ENCODE results near the gene CHCHD3. TPM values are rescaled to one million over a fixed set of nuclear protein-coding genes. Genes with fewer than 3 reads are reported as not detected.
"Not testable (repeated sequence)": the region's sequence is repeated elsewhere in the genome, so short reads cannot be mapped to it uniquely, and the experiment has no call there.

CHCHD3 gene
- polyA plus RNA-seq, 5 donors = 50.0 to 61.4 (median 50.9) TPM

- no peak for DNase-seq
These were observed 117.0 kb downstream of the CHCHD3 start for GRCh38 chr7:132964876-132965275.

DNA sequence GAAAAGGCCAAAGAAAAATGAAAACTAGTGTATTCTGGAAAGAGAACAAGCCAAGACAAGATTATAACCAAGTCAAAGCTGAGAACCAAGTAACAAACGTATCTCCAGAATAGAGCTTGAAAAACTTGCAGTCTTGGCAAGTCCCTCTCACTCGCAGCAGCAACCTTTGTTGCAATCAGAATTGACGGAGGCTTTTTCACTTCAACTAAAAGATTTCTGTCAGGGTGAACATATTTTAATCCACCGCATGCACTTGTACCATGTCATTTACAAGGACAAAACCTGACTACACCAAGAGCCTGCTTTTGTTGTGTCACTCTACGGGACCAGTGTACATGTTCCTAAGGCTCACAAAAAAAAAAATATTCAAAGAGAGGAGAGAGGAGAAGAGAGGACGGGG is 122.0 kb downstream of the CHCHD3 start:
- DNase-seq = no peak

GRCh38 chr7:132956556-132956955 is 125.3 kb downstream of the CHCHD3 start:
- DNase-seq = no peak

- DNase-seq = no peak
These were observed 128.4 kb downstream of the CHCHD3 start for GRCh38 chr7:132953468-132953867.

GRCh38 chr7:132950725-132951124 is 131.2 kb downstream of the CHCHD3 start:
- no peak for DNase-seq

- DNase-seq = no peak
These were observed 134.9 kb downstream of the CHCHD3 start for GRCh38 chr7:132947011-132947410.

- no peak for DNase-seq
These were observed 137.1 kb downstream of the CHCHD3 start for GRCh38 chr7:132944774-132945173.

GRCh38 chr7:132943645-132944044 is 138.2 kb downstream of the CHCHD3 start:
- no peak for DNase-seq

DNA sequence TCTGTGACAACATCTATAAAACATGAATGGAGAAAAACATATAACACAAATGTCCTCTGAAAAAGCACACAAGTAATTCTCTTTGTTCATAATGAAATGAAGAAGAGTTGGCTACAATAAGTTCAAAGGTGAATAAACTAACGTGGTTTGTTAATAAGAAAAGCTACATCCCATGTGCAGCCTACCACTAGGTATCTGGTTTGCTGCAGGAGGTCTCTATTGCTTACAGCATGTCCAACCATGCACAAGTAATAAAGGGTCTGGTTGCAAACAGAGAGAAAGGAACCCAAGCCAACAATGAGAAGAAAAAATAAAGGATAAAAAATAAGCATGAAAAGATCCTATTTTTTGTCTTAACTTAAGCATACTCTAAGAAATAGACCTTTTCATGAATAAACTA is 139.2 kb downstream of the CHCHD3 start:
- DNase-seq = no peak

GRCh38 chr7:132941905-132942304 is 140.0 kb downstream of the CHCHD3 start:
- DNase-seq = no peak

GRCh38 chr7:132941428-132941827 is 140.5 kb downstream of the CHCHD3 start:
- DNase-seq = no peak

GRCh38 chr7:132940084-132940483 is 141.8 kb downstream of the CHCHD3 start:
- DNase-seq = no peak

GRCh38 chr7:132939495-132939894 is 142.4 kb downstream of the CHCHD3 start:
- no peak for DNase-seq

- no peak for DNase-seq
These were observed 144.6 kb downstream of the CHCHD3 start for GRCh38 chr7:132937286-132937685.

DNA sequence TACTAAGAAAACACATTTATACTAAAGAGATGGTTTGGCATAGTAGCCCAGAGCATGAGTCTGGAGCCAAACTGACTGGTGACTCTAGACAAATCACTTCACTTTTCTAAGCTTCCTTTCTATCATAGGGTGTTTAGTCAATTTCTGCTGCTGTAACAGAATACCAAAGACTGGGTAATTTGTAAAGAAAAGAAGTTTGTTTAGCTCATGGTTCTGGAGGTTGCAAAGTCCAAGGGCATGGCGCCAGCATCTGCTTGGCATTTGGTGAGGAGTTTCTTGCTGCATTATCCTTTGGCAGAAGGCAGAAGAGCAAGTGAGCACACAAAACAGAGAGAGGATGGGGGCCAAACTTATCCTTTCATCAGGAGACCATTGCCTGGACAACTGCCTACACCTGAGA is 146.3 kb downstream of the CHCHD3 start:
- no peak for DNase-seq

DNA sequence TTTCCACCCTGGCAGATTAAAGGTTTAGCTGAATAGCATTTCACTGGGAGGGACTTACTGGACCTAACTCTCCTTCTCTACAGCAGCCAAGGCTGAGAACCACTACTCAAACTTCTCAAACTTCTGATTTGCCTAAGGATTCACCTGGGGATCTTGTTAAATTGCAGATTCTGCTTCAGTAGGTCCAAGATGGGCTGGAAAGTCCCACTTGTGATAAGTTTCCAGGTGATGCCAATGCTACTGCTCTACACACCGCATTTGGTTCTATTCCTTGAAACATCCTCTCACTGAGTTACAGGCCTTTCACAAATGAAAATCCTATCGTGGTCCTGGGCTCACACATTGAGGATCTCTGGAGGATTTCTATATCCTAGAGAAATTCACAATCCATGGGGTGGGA is 147.9 kb downstream of the CHCHD3 start:
- DNase-seq = no peak

GRCh38 chr7:132933072-132933458 is 148.8 kb downstream of the CHCHD3 start:
- peak in 1 of 2 donors; percentile 2 for DNase-seq

GRCh38 chr7:132932296-132933071 is 149.4 kb downstream of the CHCHD3 start:
- no peak for DNase-seq

DNA sequence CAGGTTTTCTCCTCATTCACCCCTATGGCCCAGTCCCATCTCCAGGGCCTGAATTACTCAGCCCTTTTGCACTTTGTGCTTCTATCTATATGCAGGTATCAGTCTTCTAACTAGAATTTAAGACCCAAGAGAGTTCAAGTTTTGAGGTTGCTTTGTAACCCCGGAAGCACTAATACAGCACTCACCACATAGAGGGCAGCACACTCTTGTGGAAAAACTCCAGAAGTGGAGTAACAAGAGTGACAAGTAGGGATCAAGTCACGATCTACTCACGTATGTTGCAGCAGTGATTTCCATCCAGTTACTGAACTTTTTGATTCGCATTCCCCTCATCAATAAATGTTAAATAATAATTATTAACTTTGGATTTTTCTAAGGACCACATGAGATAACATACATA is 151.0 kb downstream of the CHCHD3 start:
- peak in 1 of 2 donors; percentile 1 for DNase-seq

DNA sequence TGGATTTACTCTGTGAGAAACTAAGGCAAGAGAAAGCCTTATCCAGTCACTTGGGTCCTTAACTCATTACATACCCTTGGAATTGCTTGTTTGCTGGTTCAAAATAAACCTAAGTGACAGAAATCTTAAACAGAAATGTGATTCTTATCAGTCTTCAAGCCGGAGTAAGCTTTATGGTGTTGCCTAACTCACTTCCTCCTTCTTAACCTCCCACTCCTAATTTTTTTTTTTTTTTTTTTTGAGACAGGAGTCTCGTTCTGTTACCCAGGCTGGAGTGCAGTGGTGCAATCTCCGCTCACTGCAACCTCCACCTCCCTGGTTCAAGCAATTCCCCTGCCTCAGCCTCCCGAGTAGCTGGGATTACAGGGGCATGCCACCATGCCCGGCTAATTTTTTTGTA is 151.9 kb downstream of the CHCHD3 start:
- not testable (repeated sequence) for DNase-seq

GRCh38 chr7:132919771-132920170 is 162.1 kb downstream of the CHCHD3 start:
- DNase-seq = no peak

DNA sequence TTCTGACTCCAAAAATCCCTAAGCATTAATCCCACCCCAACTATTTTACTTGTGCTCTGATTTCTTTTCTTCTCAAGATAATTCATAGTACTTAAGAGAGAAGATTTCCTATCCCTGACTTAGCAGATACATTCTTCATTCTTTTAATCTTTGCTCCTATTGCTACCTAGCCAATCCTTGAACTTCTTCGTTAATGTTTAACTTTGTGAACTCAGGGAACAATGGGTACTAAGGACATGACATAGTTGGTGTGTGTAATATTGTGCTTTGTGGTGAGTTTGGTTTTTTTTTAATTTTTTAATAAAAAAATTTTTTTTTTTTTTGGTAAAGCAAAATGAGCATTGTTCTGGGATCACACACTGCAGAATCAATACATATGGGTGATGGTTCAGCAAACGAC is 166.2 kb downstream of the CHCHD3 start:
- DNase-seq = no peak

DNA sequence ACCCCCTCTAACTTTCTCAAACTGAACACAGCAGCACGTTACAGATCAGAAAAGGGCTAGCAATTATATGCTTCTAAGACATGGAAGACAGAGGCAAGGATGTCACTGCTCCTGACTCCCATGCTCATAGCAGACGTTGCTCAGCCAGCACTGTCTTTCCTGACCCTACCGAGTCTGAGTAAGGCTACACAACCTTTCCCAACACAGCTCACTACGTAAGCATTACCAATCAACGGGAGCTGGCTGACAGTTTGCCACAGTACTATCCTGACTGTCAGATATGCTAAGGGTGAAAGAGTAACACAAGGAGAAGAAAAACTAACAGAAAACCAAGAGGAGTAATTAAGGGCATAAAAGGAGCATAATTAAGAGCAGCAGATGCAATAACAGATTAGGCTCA is 171.2 kb downstream of the CHCHD3 start:
- no peak for DNase-seq

DNA sequence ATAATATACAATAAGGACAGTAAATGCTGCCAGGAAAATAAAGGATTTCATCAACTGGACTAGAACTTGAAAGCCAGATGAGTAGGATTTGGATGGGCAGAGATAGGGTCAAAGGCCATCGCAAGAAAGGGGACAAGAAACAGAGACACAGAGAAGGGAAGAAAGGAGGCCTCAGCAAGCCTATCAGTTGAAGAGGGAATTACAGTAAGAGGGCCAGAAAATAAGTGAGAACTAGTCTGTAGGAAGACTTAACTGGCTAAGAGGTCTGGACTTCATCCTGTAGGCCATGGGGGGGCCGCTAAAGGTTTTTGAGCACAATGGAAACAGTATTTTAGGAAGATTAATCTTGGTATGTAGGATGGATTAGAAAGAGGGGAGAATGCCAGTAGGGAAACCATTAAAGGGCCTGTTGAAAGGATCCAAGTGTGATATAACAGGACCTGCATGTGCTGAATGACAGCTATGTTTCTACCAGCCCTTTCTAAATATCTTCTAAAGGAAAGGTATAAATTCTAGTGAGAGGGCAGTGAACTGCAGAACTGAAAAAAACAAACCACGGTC is 174.4 kb downstream of the CHCHD3 start:
- no peak for DNase-seq

All from right lung (tissue), 5 donors.